Measurements from ENCODE around the gene PRCD. TPM values are rescaled to one million over a fixed set of nuclear protein-coding genes. Genes with fewer than 3 reads are reported as not detected.

PRCD gene
- total RNA-seq, 2 donors from 2014 or later, result 1.9 to 2.4 TPM

DNA sequence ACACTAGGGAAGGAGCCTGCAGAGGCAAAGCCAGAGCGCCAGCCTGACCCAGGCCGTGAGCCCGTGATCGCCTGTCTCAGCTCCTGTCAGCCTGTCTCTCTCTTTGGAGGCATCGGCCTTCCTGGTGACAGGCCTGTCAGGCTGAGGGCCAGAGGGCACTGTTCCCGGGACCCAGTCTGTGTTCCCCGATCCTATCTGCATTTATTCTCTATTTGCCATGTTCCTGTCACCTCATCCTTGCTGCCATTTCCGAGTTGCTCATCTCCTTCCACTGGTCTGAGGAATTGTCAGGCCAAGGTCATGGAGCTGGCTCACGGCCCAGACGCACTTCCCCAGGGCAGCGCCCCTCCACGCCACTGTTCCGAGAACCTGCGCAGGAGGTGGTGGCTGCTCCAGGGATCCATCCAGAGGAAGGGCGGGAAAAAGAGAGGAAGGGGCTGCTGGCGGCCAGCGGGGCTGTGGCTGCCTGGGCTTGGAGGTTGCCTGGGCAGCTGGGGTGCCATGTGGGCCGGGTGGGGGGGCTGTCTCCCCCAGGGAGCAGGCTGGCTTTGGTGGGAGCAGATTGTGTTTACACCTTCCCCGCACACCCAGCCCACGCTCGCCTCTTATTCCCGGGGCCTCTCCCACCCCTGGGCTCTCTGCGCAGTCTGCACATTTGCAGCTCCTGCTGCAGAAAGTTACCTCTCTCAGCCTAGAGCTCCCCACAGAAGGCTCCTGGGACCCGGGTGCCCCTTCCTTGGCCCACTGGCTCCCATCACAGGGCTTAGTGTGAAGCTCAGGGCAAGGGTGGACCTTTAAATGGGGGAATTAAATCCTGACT lies 4.9 kb downstream of the PRCD start:
- ATAC-seq (ENCODE audit: insufficient number of reproducible peaks, low FRiP score, low read depth), result no peak
- Histone ChIP-seq H3K4me3 (no peak overlapping the region), H3K9me3 (no peaks in the 10 kb centered on the region)

DNA sequence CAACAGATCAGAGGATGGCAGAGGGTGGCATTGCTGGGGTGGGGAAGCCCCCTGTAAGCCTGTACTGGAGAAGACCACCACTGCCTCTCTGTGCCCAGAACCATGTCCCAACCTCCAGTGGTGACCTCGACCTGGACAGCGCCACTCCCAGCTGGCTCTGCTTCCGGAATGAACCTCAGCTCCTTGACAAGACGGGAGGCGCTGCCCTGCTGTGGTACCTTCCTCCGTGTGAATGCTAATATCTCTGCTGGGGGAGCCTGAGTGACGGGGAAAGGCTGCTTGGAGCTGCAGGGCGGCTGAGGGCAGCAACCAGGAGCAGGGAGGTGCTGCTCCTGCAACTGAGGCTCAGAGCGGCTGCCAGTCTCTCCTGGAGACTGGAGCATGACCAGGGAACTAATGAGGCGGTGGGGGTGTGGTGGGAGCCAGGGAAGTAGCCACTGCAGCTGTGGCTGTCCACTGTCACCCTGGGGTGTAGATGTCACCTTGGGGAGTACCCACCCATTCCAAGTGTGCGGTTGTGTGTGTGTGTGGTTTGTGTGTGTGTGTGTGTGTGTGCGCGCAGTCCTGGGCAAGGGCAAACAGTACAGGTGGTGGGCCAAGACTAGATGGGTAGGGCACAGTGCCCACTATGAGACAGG lies 6.2 kb downstream of the PRCD start:
- no peaks in the 10 kb centered on the region for H3K27me3 ChIP-seq (replicated peaks; ENCODE audit: insufficient read depth)
- no peaks in the 10 kb centered on the region for H3K9me3 ChIP-seq
- no peaks in the 10 kb centered on the region for H3K36me3 ChIP-seq
- no peak overlapping the region for H3K27ac ChIP-seq
- DNase-seq (ENCODE audit: low spot score), result no peak
- peaks cover 0 to 5% of the 10 kb centered on the region in 2 donors for H3K4me1 ChIP-seq (ENCODE audit: control insufficient read depth in 1 of 2, low read depth in 2 of 2)
- ATAC-seq (ENCODE audit: insufficient number of reproducible peaks, low FRiP score, low read depth), result no peak
- TF ChIP-seq, protein P1, sequence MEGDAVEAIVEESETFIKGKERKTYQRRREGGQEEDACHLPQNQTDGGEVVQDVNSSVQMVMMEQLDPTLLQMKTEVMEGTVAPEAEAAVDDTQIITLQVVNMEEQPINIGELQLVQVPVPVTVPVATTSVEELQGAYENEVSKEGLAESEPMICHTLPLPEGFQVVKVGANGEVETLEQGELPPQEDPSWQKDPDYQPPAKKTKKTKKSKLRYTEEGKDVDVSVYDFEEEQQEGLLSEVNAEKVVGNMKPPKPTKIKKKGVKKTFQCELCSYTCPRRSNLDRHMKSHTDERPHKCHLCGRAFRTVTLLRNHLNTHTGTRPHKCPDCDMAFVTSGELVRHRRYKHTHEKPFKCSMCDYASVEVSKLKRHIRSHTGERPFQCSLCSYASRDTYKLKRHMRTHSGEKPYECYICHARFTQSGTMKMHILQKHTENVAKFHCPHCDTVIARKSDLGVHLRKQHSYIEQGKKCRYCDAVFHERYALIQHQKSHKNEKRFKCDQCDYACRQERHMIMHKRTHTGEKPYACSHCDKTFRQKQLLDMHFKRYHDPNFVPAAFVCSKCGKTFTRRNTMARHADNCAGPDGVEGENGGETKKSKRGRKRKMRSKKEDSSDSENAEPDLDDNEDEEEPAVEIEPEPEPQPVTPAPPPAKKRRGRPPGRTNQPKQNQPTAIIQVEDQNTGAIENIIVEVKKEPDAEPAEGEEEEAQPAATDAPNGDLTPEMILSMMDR (IDR thresholded peaks at IDR 0.05), result no peak
- no peak overlapping the region for H3K4me3 ChIP-seq

More for the DNA sequence above, 4.9 kb downstream of the PRCD start:
- peaks cover 0 to 11% of the 10 kb centered on the region in 2 donors for H3K4me1 ChIP-seq (ENCODE audit: control insufficient read depth in 1 of 2, low read depth in 2 of 2)
- no peak for DNase-seq (ENCODE audit: low spot score)
- H3K36me3 ChIP-seq, result no peaks in the 10 kb centered on the region
- H3K27me3 ChIP-seq (replicated peaks; ENCODE audit: insufficient read depth), result no peaks in the 10 kb centered on the region
- H3K27ac ChIP-seq, result no peak overlapping the region
- TF ChIP-seq, protein P1 (IDR thresholded peaks at IDR 0.05), result no peak

DNA sequence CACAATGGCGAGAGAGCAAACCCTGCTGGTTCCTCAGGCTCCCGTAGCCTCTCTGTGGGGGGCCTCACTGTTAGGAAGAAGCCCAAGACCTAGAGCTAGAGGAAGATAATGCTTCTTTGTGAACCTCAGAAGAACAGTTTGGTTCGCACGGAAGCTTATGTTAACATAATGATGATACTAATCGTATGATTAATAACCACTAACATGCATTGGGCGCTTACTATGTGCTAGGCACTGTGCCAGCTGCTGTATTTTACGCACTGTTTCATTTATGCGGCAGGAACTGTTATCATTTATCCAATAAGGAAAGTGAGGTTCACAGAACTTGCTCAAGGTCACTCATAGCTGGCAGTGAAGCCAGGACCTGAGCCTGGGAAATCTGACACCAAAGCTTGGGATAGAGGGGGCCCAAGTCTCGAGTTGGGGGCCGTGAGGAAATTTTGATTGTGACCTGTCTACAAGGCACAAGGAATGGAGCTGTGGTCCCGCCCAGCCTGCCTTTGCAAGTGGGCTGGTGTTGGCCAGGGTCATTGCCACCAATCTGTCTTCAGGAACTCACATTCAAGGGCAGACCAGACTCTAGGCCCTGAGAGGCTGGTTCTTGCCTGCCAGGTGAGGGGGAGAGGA lies 6.8 kb downstream of the PRCD start:
- H3K27me3 ChIP-seq (replicated peaks; ENCODE audit: insufficient read depth), result no peaks in the 10 kb centered on the region
- TF ChIP-seq, protein P1 (IDR thresholded peaks at IDR 0.05), result no peak
- H3K36me3 ChIP-seq, result no peaks in the 10 kb centered on the region
- no peak overlapping the region for H3K27ac ChIP-seq
- no peak for ATAC-seq (ENCODE audit: insufficient number of reproducible peaks, low FRiP score, low read depth)
- no peaks in the 10 kb centered on the region for H3K9me3 ChIP-seq
- H3K4me3 ChIP-seq, result no peak overlapping the region
- no peaks in the 10 kb centered on the region for H3K4me1 ChIP-seq (ENCODE audit: control insufficient read depth in 1 of 2, low read depth in 2 of 2)
- DNase-seq (ENCODE audit: low spot score), result no peak

DNA sequence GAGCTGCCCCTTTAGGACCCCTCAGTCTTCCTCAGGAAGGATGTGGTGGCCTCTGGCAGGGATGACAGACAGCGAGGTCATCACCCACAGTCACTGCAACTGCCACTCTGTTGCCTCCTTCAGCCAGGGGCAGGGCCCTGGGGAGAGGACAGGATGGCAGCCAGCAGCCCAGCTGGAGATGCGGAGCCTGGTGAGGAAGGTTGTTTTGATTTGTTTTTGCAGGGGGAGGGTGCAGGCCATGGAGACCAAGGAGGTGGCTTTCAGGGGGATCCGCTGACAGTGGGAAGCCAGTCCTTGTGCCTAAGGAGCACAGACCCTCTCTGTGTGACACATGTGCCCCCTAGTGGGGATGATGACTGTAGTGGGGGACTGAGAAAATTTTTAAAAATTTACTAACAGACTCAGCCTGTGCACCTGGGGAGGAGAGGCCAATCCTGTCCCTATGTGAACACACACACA lies 7.4 kb downstream of the PRCD start:
- Histone ChIP-seq H3K27me3 (replicated peaks; ENCODE audit: insufficient read depth) (no peaks in the 10 kb centered on the region), H3K27ac (no peak overlapping the region), H3K36me3 (no peaks in the 10 kb centered on the region), H3K9me3 (no peaks in the 10 kb centered on the region), H3K4me1 (ENCODE audit: control insufficient read depth in 1 of 2, low read depth in 2 of 2) (no peaks in the 10 kb centered on the region), H3K4me3 (no peak overlapping the region)
- no peak for ATAC-seq (ENCODE audit: insufficient number of reproducible peaks, low FRiP score, low read depth)
- TF ChIP-seq, protein P1 (IDR thresholded peaks at IDR 0.05), result peak; percentile 71
- no peak for DNase-seq (ENCODE audit: low spot score)

DNA sequence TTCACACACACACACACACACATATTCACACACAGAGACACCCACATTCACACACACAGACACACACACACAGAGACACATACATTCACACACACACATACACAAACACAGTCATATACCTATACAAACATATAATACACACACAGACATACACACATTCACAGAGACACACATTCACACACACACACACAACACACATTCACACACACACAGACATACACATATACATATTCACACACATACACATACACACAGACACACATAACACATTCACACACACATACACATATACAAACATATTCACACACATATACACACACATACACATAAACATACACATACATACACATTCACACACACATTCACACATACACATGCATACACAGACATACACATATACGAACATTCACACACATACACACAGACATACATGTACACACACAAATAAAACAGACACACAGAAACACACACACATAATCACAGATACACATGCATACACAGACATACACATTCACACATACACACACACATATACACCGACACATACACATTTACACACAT lies 7.9 kb downstream of the PRCD start:
- TF ChIP-seq, protein P1 (IDR thresholded peaks at IDR 0.05), result no peak
- ATAC-seq (ENCODE audit: insufficient number of reproducible peaks, low FRiP score, low read depth) (no peak), DNase-seq (ENCODE audit: low spot score) (no peak)
- H3K27me3 ChIP-seq (replicated peaks; ENCODE audit: insufficient read depth), result no peaks in the 10 kb centered on the region
- no peak overlapping the region for H3K27ac ChIP-seq
- H3K9me3 ChIP-seq, result no peaks in the 10 kb centered on the region
- no peaks in the 10 kb centered on the region for H3K4me1 ChIP-seq (ENCODE audit: control insufficient read depth in 1 of 2, low read depth in 2 of 2)
- no peaks in the 10 kb centered on the region for H3K36me3 ChIP-seq
- no peak overlapping the region for H3K4me3 ChIP-seq
